Activated CD8-positive, alpha-beta T cell treated with anti-CD3 and anti-CD28 coated beads, Interleukin-2, amount 10 ng/mL, durations not matched to agents 7 days and 5 days (primary cell): Measurements from ENCODE around the gene PRMT9. TPM values are rescaled to one million over a fixed set of nuclear protein-coding genes. Genes with fewer than 3 reads are reported as not detected.

Source experiments
- ATAC-seq: fragments of 150-1000 bp; cut with Tn5 transposase; one replicate; pipeline ENCODE4 v1.10.0; 2021; ENCODE audit warnings: moderate library complexity
- CTCF ChIA-PET: fragments of 350-600 bp; sonication (Branson Sonifier 250); formaldehyde crosslinking; loops from one replicate; lab custom pipeline; 2021; ENCODE audit warnings: antibody characterized with exemption; lab: Charles Lee
- POLR2A ChIA-PET: fragments of 350-600 bp; sonication (Branson Sonifier 250); formaldehyde crosslinking; loops from one replicate; lab custom pipeline; 2021; ENCODE audit warnings: antibody characterized with exemption; lab: Charles Lee
- DNase-seq: peaks from one replicate; pipeline ENCODE4 v3.0.0-alpha.2; 2020
- H3K27ac Mint-ChIP-seq: one replicate; pipeline ENCODE4 v1.8.0; 2021; ENCODE audit warnings: mild to moderate bottlenecking, mixed read lengths
- H3K27me3 Mint-ChIP-seq: one replicate; pipeline ENCODE4 v1.8.0; 2021; ENCODE audit warnings: low read depth, mixed read lengths
- H3K36me3 Mint-ChIP-seq: one replicate; pipeline ENCODE4 v1.8.0; 2021; ENCODE audit warnings: low read depth, mixed read lengths
- H3K4me1 Mint-ChIP-seq: one replicate; pipeline ENCODE4 v1.8.0; 2021; ENCODE audit warnings: low read depth, mixed read lengths
- H3K4me3 Mint-ChIP-seq: one replicate; pipeline ENCODE4 v1.8.0; 2021; ENCODE audit warnings: mild to moderate bottlenecking, mixed read lengths
- H3K9me3 Mint-ChIP-seq: one replicate; pipeline ENCODE4 v1.8.0; 2022; ENCODE audit warnings: mixed read lengths; ENCODE audit not compliant: insufficient read depth
- total RNA-seq, 2 experiments: library from RNA; stranded (reverse); gene quantifications; one replicate each; pipeline ENCODE4 v1.2.3, GENCODE V29; 2021

PRMT9 gene
- total RNA-seq, 2 experiments from 2014 or later: 12.5 to 13.4 TPM

- CTCF ChIA-PET: interaction anchor here (8.4 kb wide), 1 partner anchor 151 kb away, joined by 160 read pairs; no protein-coding TSS in a partner anchor
- H3K9me3 Mint-ChIP-seq: no peaks in the 10 kb centered on the region
- DNase-seq: no peak
Measured at GRCh38 chr4:147714575-147715401, 30.8 kb upstream of the PRMT9 start.

GRCh38 chr4:147709999-147710398 lies 26.0 kb upstream of the PRMT9 start:
- H3K4me3 Mint-ChIP-seq: no peak overlapping the region
- no peaks in the 10 kb centered on the region for H3K9me3 Mint-ChIP-seq
- H3K27ac Mint-ChIP-seq: no peak overlapping the region
- CTCF ChIA-PET: interaction anchor here (0.8 to 8.4 kb wide), 3 partner anchors 126 to 155 kb away, joined by 3 to 160 read pairs (median 3); no protein-coding TSS in a partner anchor
- peaks cover 11% of the 10 kb centered on the region for H3K27me3 Mint-ChIP-seq
- POLR2A ChIA-PET: no interaction called here
- H3K36me3 Mint-ChIP-seq: no peaks in the 10 kb centered on the region
- H3K4me1 Mint-ChIP-seq: peaks cover 12% of the 10 kb centered on the region
- DNase-seq (no peak), ATAC-seq (no peak)

More at GRCh38 chr4:147714575-147715401, 30.8 kb upstream of the PRMT9 start:
- H3K4me3 Mint-ChIP-seq: no peak overlapping the region
- POLR2A ChIA-PET: no interaction called here
- peaks cover 18% of the 10 kb centered on the region for H3K27me3 Mint-ChIP-seq
- H3K4me1 Mint-ChIP-seq: peaks cover 3% of the 10 kb centered on the region
- H3K36me3 Mint-ChIP-seq: no peaks in the 10 kb centered on the region
- no peak overlapping the region for H3K27ac Mint-ChIP-seq
- no peak for ATAC-seq

- CTCF ChIA-PET: interaction anchor here (0.7 to 8.4 kb wide), 18 partner anchors 9 to 157 kb away, joined by 3 to 160 read pairs (median 4); partner anchors contain the start of genes ARHGAP10 and TMEM184C
Measured at GRCh38 chr4:147707892-147708672, 24.1 kb upstream of the PRMT9 start.

GRCh38 chr4:147704846-147705245 lies 20.9 kb upstream of the PRMT9 start:
- CTCF ChIA-PET: interaction anchor here (1.7 kb wide), 1 partner anchor 161 kb away, joined by 3 read pairs; no protein-coding TSS in a partner anchor
- Mint-ChIP-seq H3K27me3 (peaks cover 24% of the 10 kb centered on the region), H3K36me3 (no peaks in the 10 kb centered on the region), H3K27ac (no peak overlapping the region), H3K4me3 (no peak overlapping the region), H3K9me3 (no peaks in the 10 kb centered on the region), H3K4me1 (peaks cover 10% of the 10 kb centered on the region)
- no peak for ATAC-seq
- POLR2A ChIA-PET: no interaction called here
- DNase-seq: no peak

More at GRCh38 chr4:147707892-147708672, 24.1 kb upstream of the PRMT9 start:
- POLR2A ChIA-PET: no interaction called here
- DNase-seq (peak; percentile 62), ATAC-seq (peak; percentile 71)
- Mint-ChIP-seq H3K27me3 (peaks cover 13% of the 10 kb centered on the region), H3K27ac (no peak overlapping the region), H3K9me3 (no peaks in the 10 kb centered on the region), H3K4me1 (peaks cover 12% of the 10 kb centered on the region), H3K36me3 (no peaks in the 10 kb centered on the region), H3K4me3 (no peak overlapping the region)

GRCh38 chr4:147696866-147697265 lies 12.9 kb upstream of the PRMT9 start:
- H3K4me3 Mint-ChIP-seq: no peak overlapping the region

GRCh38 chr4:147693218-147693617 lies 9.3 kb upstream of the PRMT9 start:
- ChIA-PET POLR2A (interaction anchor here (0.6 kb wide), 1 partner anchor 9 kb away, joined by 3 read pairs; the partner anchor contains the start of gene PRMT9), CTCF (interaction anchor here (0.7 to 2.7 kb wide), 3 partner anchors 173 to 219 kb away, joined by 3 to 14 read pairs (median 3); no protein-coding TSS in a partner anchor)
- ATAC-seq: no peak
- no peak for DNase-seq
- peaks cover 16% of the 10 kb centered on the region for H3K27me3 Mint-ChIP-seq
- no peaks in the 10 kb centered on the region for H3K9me3 Mint-ChIP-seq
- peaks cover 4% of the 10 kb centered on the region for H3K36me3 Mint-ChIP-seq
- peaks cover 17% of the 10 kb centered on the region for H3K4me1 Mint-ChIP-seq
- H3K27ac Mint-ChIP-seq: no peak overlapping the region
- H3K4me3 Mint-ChIP-seq: no peak overlapping the region

More at GRCh38 chr4:147696866-147697265, 12.9 kb upstream of the PRMT9 start:
- no peaks in the 10 kb centered on the region for H3K36me3 Mint-ChIP-seq
- H3K27me3 Mint-ChIP-seq: peaks cover 27% of the 10 kb centered on the region
- no peak for DNase-seq
- ATAC-seq: no peak
- H3K27ac Mint-ChIP-seq: no peak overlapping the region
- POLR2A ChIA-PET: no interaction called here
- H3K4me1 Mint-ChIP-seq: no peaks in the 10 kb centered on the region
- no peaks in the 10 kb centered on the region for H3K9me3 Mint-ChIP-seq
- CTCF ChIA-PET: interaction anchor here (1.3 to 1.6 kb wide), 2 partner anchors 12 to 170 kb away, joined by 3 to 8 read pairs; no protein-coding TSS in a partner anchor

- ATAC-seq (no peak), DNase-seq (no peak)
- no peak overlapping the region for H3K4me3 Mint-ChIP-seq
- CTCF ChIA-PET: interaction anchor here (2.7 kb wide), 1 partner anchor 174 kb away, joined by 14 read pairs; no protein-coding TSS in a partner anchor
- H3K36me3 Mint-ChIP-seq: peaks cover 9% of the 10 kb centered on the region
- no peak overlapping the region for H3K27ac Mint-ChIP-seq
- H3K9me3 Mint-ChIP-seq: no peaks in the 10 kb centered on the region
- H3K27me3 Mint-ChIP-seq: peaks cover 13% of the 10 kb centered on the region
- POLR2A ChIA-PET: no interaction called here
- peaks cover 27% of the 10 kb centered on the region for H3K4me1 Mint-ChIP-seq
Measured at GRCh38 chr4:147691820-147692219, 7.9 kb upstream of the PRMT9 start.

- peaks cover 42% of the 10 kb centered on the region for H3K4me1 Mint-ChIP-seq
- ChIA-PET POLR2A (no interaction called here), CTCF (interaction anchor here (2.2 to 2.8 kb wide), 2 partner anchors 19 to 177 kb away, joined by 13 to 14 read pairs; no protein-coding TSS in a partner anchor)
- H3K36me3 Mint-ChIP-seq: peaks cover 12% of the 10 kb centered on the region
- peak; percentile 79 for DNase-seq
- no peaks in the 10 kb centered on the region for H3K9me3 Mint-ChIP-seq
- H3K27me3 Mint-ChIP-seq: peaks cover 5% of the 10 kb centered on the region
- ATAC-seq: peak; percentile 72
- peak overlapping the region; percentile 86 for H3K27ac Mint-ChIP-seq
- peak overlapping the region; percentile 59 for H3K4me3 Mint-ChIP-seq
Measured at GRCh38 chr4:147689067-147689466, 5.1 kb upstream of the PRMT9 start.

GRCh38 chr4:147683188-147683591 lies 773 bp downstream of the PRMT9 start:
- ATAC-seq (no peak), DNase-seq (peak; percentile 32)
- Mint-ChIP-seq H3K4me1 (peaks cover 46% of the 10 kb centered on the region), H3K27me3 (peaks cover 2% of the 10 kb centered on the region), H3K4me3 (peak overlapping the region; percentile 87), H3K36me3 (peaks cover 30% of the 10 kb centered on the region), H3K27ac (peak overlapping the region; percentile 95), H3K9me3 (no peaks in the 10 kb centered on the region)
- POLR2A ChIA-PET: interaction anchor here (0.6 to 2.7 kb wide), 5 partner anchors 15 to 260 kb away, joined by 3 to 32 read pairs (median 3); partner anchors contain the start of genes ARHGAP10 and TMEM184C
- CTCF ChIA-PET: interaction anchor here (1.2 to 4.3 kb wide), 5 partner anchors 9 to 183 kb away, joined by 4 to 43 read pairs (median 7); partner anchors contain the start of genes ARHGAP10 and TMEM184C

- CTCF ChIA-PET: interaction anchor here (0.8 to 4.3 kb wide), 4 partner anchors 9 to 184 kb away, joined by 3 to 43 read pairs (median 12); partner anchors contain the start of gene TMEM184C
- no peak for ATAC-seq
- H3K4me1 Mint-ChIP-seq: peaks cover 42% of the 10 kb centered on the region
- POLR2A ChIA-PET: interaction anchor here (0.7 to 2.7 kb wide), 4 partner anchors 50 to 65 kb away, joined by 3 to 32 read pairs (median 6); partner anchors contain the start of genes ARHGAP10 and TMEM184C
- H3K27ac Mint-ChIP-seq: peak overlapping the region; percentile 95
- peaks cover 2% of the 10 kb centered on the region for H3K27me3 Mint-ChIP-seq
- H3K4me3 Mint-ChIP-seq: peak overlapping the region; percentile 87
- H3K36me3 Mint-ChIP-seq: peaks cover 33% of the 10 kb centered on the region
- H3K9me3 Mint-ChIP-seq: no peaks in the 10 kb centered on the region
- DNase-seq: no peak
Measured at GRCh38 chr4:147682755-147683154, 1.2 kb downstream of the PRMT9 start.
